OCI-M2 (cell line): Measurements from ENCODE around the gene TBL1XR1.
"Not testable (repeated sequence)": the region's sequence is repeated elsewhere in the genome, so short reads cannot be mapped to it uniquely, and the experiment has no call there.

Experiments used
- DNase-seq: peaks from one replicate; lab custom pipeline; 2025; ENCODE audit not compliant: unreplicated experiment; lab: John Stamatoyannopoulos, UW

The TBL1XR1 gene

GRCh38 chr3:177184602-177185001, 12.7 kb downstream of the TBL1XR1 start:
- DNase-seq = not testable (repeated sequence)

- DNase-seq = no peak
Observed at GRCh38 chr3:177182352-177182751, 14.9 kb downstream of the TBL1XR1 start.

- no peak for DNase-seq
Observed at GRCh38 chr3:177181418-177181817, 15.9 kb downstream of the TBL1XR1 start.

- no peak for DNase-seq
Observed at GRCh38 chr3:177180506-177180905, 16.8 kb downstream of the TBL1XR1 start.

GRCh38 chr3:177179281-177180067, 17.8 kb downstream of the TBL1XR1 start:
- DNase-seq = no peak

- no peak for DNase-seq
Observed at GRCh38 chr3:177177749-177178221, 19.5 kb downstream of the TBL1XR1 start.

GRCh38 chr3:177174607-177175170, 22.6 kb downstream of the TBL1XR1 start:
- no peak for DNase-seq

- DNase-seq = no peak
Observed at GRCh38 chr3:177169936-177170722, 27.2 kb downstream of the TBL1XR1 start.

- no peak for DNase-seq
Observed at GRCh38 chr3:177168431-177168830, 28.9 kb downstream of the TBL1XR1 start.

- no peak for DNase-seq
Observed at GRCh38 chr3:177162742-177163141, 34.5 kb downstream of the TBL1XR1 start.

GRCh38 chr3:177161603-177162002, 35.7 kb downstream of the TBL1XR1 start:
- DNase-seq = not testable (repeated sequence)

- DNase-seq = no peak
Observed at GRCh38 chr3:177158461-177158860, 38.8 kb downstream of the TBL1XR1 start.

- DNase-seq = no peak
Observed at GRCh38 chr3:177157492-177157891, 39.8 kb downstream of the TBL1XR1 start.

GRCh38 chr3:177154733-177155132, 42.5 kb downstream of the TBL1XR1 start:
- no peak for DNase-seq

GRCh38 chr3:177150970-177151627, 46.2 kb downstream of the TBL1XR1 start:
- DNase-seq = no peak

GRCh38 chr3:177150218-177150916, 46.9 kb downstream of the TBL1XR1 start:
- no peak for DNase-seq

GRCh38 chr3:177149106-177149505, 48.2 kb downstream of the TBL1XR1 start:
- no peak for DNase-seq

- DNase-seq = no peak
Observed at GRCh38 chr3:177147790-177148189, 49.5 kb downstream of the TBL1XR1 start.

GRCh38 chr3:177146646-177147045, 50.6 kb downstream of the TBL1XR1 start:
- DNase-seq = no peak

- DNase-seq = no peak
Observed at GRCh38 chr3:177145954-177146353, 51.3 kb downstream of the TBL1XR1 start.

- no peak for DNase-seq
Observed at GRCh38 chr3:177145381-177145780, 51.9 kb downstream of the TBL1XR1 start.
